ENCODE results near the gene EIF2S2.

- no peak for TF ChIP-seq CTCF (IDR thresholded peaks at IDR 0.05; ENCODE audit: insufficient read depth, low read length)
- TF ChIP-seq POLR2AphosphoS5 (IDR thresholded peaks at IDR 0.05; ENCODE audit: low read depth), result no peak
These were observed 45.5 kb downstream of the EIF2S2 start for GRCh38 chr20:34066476-34067090.
